HTR-8/SVneo (cell line): ENCODE data around the gene TNFSF15.

Experiments used
- DNase-seq: peaks from one replicate; pipeline ENCODE4 v3.0.0; 2011; ENCODE audit warnings: low spot score, mixed read lengths; ENCODE audit not compliant: insufficient read length
- FAIRE-seq: peaks from 2 replicates; lab custom pipeline; 2011; peaks lifted over from hg19 to GRCh38; lab: Jason Lieb, UNC

The TNFSF15 gene

GRCh38 chr9:114826431-114826830, 20.6 kb upstream of the TNFSF15 start:
- FAIRE-seq (no peak), DNase-seq (no peak)

- FAIRE-seq (no peak), DNase-seq (no peak)
Observed at GRCh38 chr9:114825126-114825795, 19.4 kb upstream of the TNFSF15 start.

GRCh38 chr9:114824110-114824509, 18.3 kb upstream of the TNFSF15 start:
- no peak for FAIRE-seq
- no peak for DNase-seq

- no peak for DNase-seq
- no peak for FAIRE-seq
Observed at GRCh38 chr9:114823441-114823840, 17.6 kb upstream of the TNFSF15 start.

GRCh38 chr9:114822708-114823107, 16.9 kb upstream of the TNFSF15 start:
- no peak for DNase-seq
- no peak for FAIRE-seq

- DNase-seq (no peak), FAIRE-seq (no peak)
Observed at GRCh38 chr9:114820776-114821501, 15.1 kb upstream of the TNFSF15 start.

- FAIRE-seq (no peak), DNase-seq (no peak)
Observed at GRCh38 chr9:114818178-114818577, 12.3 kb upstream of the TNFSF15 start.

- FAIRE-seq (no peak), DNase-seq (no peak)
Observed at GRCh38 chr9:114813717-114814418, 8.0 kb upstream of the TNFSF15 start.

GRCh38 chr9:114811966-114812636, 6.3 kb upstream of the TNFSF15 start:
- DNase-seq: no peak
- FAIRE-seq: no peak

GRCh38 chr9:114811301-114811700, 5.5 kb upstream of the TNFSF15 start:
- DNase-seq (no peak), FAIRE-seq (no peak)

GRCh38 chr9:114810614-114811013, 4.8 kb upstream of the TNFSF15 start:
- DNase-seq (no peak), FAIRE-seq (no peak)

GRCh38 chr9:114806526-114806900, 674 bp upstream of the TNFSF15 start:
- FAIRE-seq: no peak
- DNase-seq: no peak

GRCh38 chr9:114804505-114804904, 1.3 kb downstream of the TNFSF15 start:
- DNase-seq (peak; percentile 67), FAIRE-seq (no peak)

GRCh38 chr9:114803479-114804265, 2.2 kb downstream of the TNFSF15 start:
- no peak for DNase-seq
- FAIRE-seq: no peak

- DNase-seq: no peak
- no peak for FAIRE-seq
Observed at GRCh38 chr9:114799925-114800324, 5.9 kb downstream of the TNFSF15 start.

- FAIRE-seq (no peak), DNase-seq (no peak)
Observed at GRCh38 chr9:114799441-114799840, 6.4 kb downstream of the TNFSF15 start.

GRCh38 chr9:114798780-114799427, 6.9 kb downstream of the TNFSF15 start:
- DNase-seq (no peak), FAIRE-seq (no peak)

GRCh38 chr9:114798101-114798500, 7.7 kb downstream of the TNFSF15 start:
- no peak for FAIRE-seq
- DNase-seq: no peak

GRCh38 chr9:114792396-114792795, 13.4 kb downstream of the TNFSF15 start:
- FAIRE-seq (no peak), DNase-seq (no peak)

- FAIRE-seq: no peak
- DNase-seq: no peak
Observed at GRCh38 chr9:114791736-114792135, 14.1 kb downstream of the TNFSF15 start.
